IMR-90 (cell line): ENCODE results near the gene RIPK3. TPM values are rescaled to one million over a fixed set of nuclear protein-coding genes. Genes with fewer than 3 reads are reported as not detected.

ENCODE experiments used
- ATAC-seq: fragments of 200-7000 bp; cut with Tn5 transposase; 2 replicates; pipeline ENCODE4 v1.9.1; 2020; ENCODE audit warnings: low read depth, mild to moderate bottlenecking, moderate library complexity
- BruUV-seq: library from RNA; stranded (reverse); fragments of 400-500 nt; replicated peaks from 2 replicates; lab custom pipeline; 2021; lab: Mats Ljungman, UMichigan
- CTCF ChIA-PET: fragments of 300-600 bp; formaldehyde crosslinking; extraction: SDS; loops from one replicate; lab custom pipeline; 2021; ENCODE audit warnings: antibody characterized with exemption; lab: Yijun Ruan, JAX
- POLR2A ChIA-PET: fragments of 300-600 bp; sonication (Branson Sonifier 250); formaldehyde crosslinking; loops from one replicate; lab custom pipeline; 2022; ENCODE audit warnings: antibody characterized with exemption; ENCODE audit not compliant: unreplicated experiment; lab: Charles Lee
- DNase-seq: peaks from one replicate; pipeline ENCODE4 v3.0.0; 2013
- H2AFZ ChIP-seq: replicated peaks from 2 replicates; pipeline ENCODE3; 2013; ENCODE audit warnings: low read length, mild to moderate bottlenecking; ENCODE audit not compliant: poor library complexity
- H2AK5ac ChIP-seq: 2 replicates; pipeline ENCODE4 v1.6.1; 2013; ENCODE audit warnings: low read depth, low read length, inconsistent platforms
- H2AK9ac ChIP-seq: replicated peaks from 2 replicates; pipeline ENCODE3; 2013; ENCODE audit warnings: mild to moderate bottlenecking, low read depth, low read length, moderate library complexity; ENCODE audit not compliant: poor library complexity
- H2BK120ac ChIP-seq: 2 replicates; pipeline ENCODE4 v1.6.1; 2013; ENCODE audit warnings: low read depth, low read length, inconsistent platforms
- H2BK15ac ChIP-seq: 3 replicates; pipeline ENCODE4 v1.6.1; 2013; ENCODE audit warnings: low read depth, low read length, inconsistent platforms
- H2BK20ac ChIP-seq: 2 replicates; pipeline ENCODE4 v1.6.1; 2013; ENCODE audit warnings: low read depth, mild to moderate bottlenecking, inconsistent platforms, low read length, moderate library complexity
- H2BK5ac ChIP-seq: 2 replicates; pipeline ENCODE4 v1.6.1; 2013; ENCODE audit warnings: mild to moderate bottlenecking, low read depth, low read length, inconsistent platforms; ENCODE audit not compliant: poor library complexity, severe bottlenecking
- H3K14ac ChIP-seq: replicated peaks from 2 replicates; pipeline ENCODE4 v1.6.1; 2013; ENCODE audit warnings: low read depth, low read length, inconsistent platforms
- H3K18ac ChIP-seq: 2 replicates; pipeline ENCODE4 v1.6.1; 2013; ENCODE audit warnings: low read depth, low read length, control low read depth
- H3K23ac ChIP-seq: 2 replicates; pipeline ENCODE4 v1.6.1; 2013; ENCODE audit warnings: low read depth, low read length, inconsistent platforms
- H3K27ac ChIP-seq: 2 replicates; pipeline ENCODE4 v1.5.1; 2013; ENCODE audit warnings: mild to moderate bottlenecking, control low read depth, low read length; ENCODE audit not compliant: insufficient read depth
- H3K27me3 ChIP-seq: 2 replicates; pipeline ENCODE4 v1.6.1; 2013; ENCODE audit warnings: low read length; ENCODE audit not compliant: control insufficient read depth, insufficient read depth
- H3K36me3 ChIP-seq: 2 replicates; pipeline ENCODE4 v1.6.1; 2013; ENCODE audit warnings: low read length, mixed read lengths; ENCODE audit not compliant: control insufficient read depth, insufficient read depth
- H3K4ac ChIP-seq: 2 replicates; pipeline ENCODE4 v1.6.1; 2013; ENCODE audit warnings: low read depth, low read length, inconsistent platforms
- H3K4me1 ChIP-seq: 2 replicates; pipeline ENCODE4 v1.6.1; 2013; ENCODE audit warnings: low read length, mixed read lengths; ENCODE audit not compliant: control insufficient read depth, insufficient read depth
- H3K4me2 ChIP-seq: 2 replicates; pipeline ENCODE4 v1.6.1; 2013; ENCODE audit warnings: low read depth, mild to moderate bottlenecking, control low read depth, low read length, moderate library complexity
- H3K4me3 ChIP-seq: 2 replicates; pipeline ENCODE4 v1.5.1; 2013; ENCODE audit warnings: low read depth, mild to moderate bottlenecking, control low read depth, low read length, moderate library complexity; ENCODE audit not compliant: insufficient read depth
- H3K56ac ChIP-seq: 2 replicates; pipeline ENCODE4 v1.6.1; 2013; ENCODE audit warnings: low read length, inconsistent platforms; ENCODE audit not compliant: insufficient read depth; ENCODE audit errors: extremely low read depth
- H3K79me1 ChIP-seq, 2 experiments: 2 replicates each; pipeline ENCODE4 v1.6.1; 2013; ENCODE audit warnings: low read length in 2 of 2, inconsistent platforms in 1 of 2, low read depth in 1 of 2
- H3K9ac ChIP-seq: 2 replicates; pipeline ENCODE4 v1.6.1; 2013; ENCODE audit warnings: low read depth, low read length, control low read depth
- H3K9me1 ChIP-seq: 2 replicates; pipeline ENCODE4 v1.6.1; 2013; ENCODE audit warnings: low read length, inconsistent platforms; ENCODE audit not compliant: insufficient read depth
- H3K9me3 ChIP-seq: 2 replicates; pipeline ENCODE4 v1.6.1; 2013; ENCODE audit warnings: low read length; ENCODE audit not compliant: control insufficient read depth, insufficient read depth
- H4K20me1 ChIP-seq: 2 replicates; pipeline ENCODE4 v1.6.1; 2013; ENCODE audit warnings: low read length, inconsistent platforms; ENCODE audit not compliant: insufficient read depth
- H4K5ac ChIP-seq: 2 replicates; pipeline ENCODE4 v1.6.1; 2013; ENCODE audit warnings: mild to moderate bottlenecking, low read depth, low read length, control low read depth
- H4K8ac ChIP-seq, 2 experiments: 2 replicates each; pipeline ENCODE4 v1.6.1; 2013; ENCODE audit warnings: low read depth in 2 of 2, low read length in 2 of 2, control low read depth in 1 of 2, inconsistent platforms in 1 of 2
- H4K91ac ChIP-seq: 2 replicates; pipeline ENCODE4 v1.6.1; 2013; ENCODE audit warnings: low read depth, low read length, inconsistent platforms; ENCODE audit not compliant: insufficient read depth
- BHLHE40 ChIP-seq: fragments of 150-350 bp; IDR thresholded peaks from 2 replicates; pipeline ENCODE4 v1.6.1; 2016; ENCODE audit warnings: mild to moderate bottlenecking, low read depth, low read length
- CHD1 ChIP-seq: IDR thresholded peaks from 2 replicates; pipeline ENCODE4 v1.6.1; 2012; ENCODE audit warnings: low read depth, low read length, improper control_type of control experiment
- FOS ChIP-seq: fragments of 150-350 bp; IDR thresholded peaks from 2 replicates; pipeline ENCODE4 v1.6.1; 2016; ENCODE audit warnings: low read depth, low read length
- MAFK ChIP-seq: IDR thresholded peaks from 2 replicates; pipeline ENCODE4 v1.6.1; 2012; ENCODE audit warnings: low read depth, low read length, improper control_type of control experiment
- MAZ ChIP-seq: IDR thresholded peaks from 2 replicates; pipeline ENCODE4 v1.6.1; 2012; ENCODE audit warnings: low read depth, mild to moderate bottlenecking, low read length, improper control_type of control experiment, moderate library complexity, borderline replicate concordance
- MXI1 ChIP-seq: IDR thresholded peaks from 2 replicates; pipeline ENCODE4 v1.6.1; 2012; ENCODE audit warnings: low read depth, mild to moderate bottlenecking, low read length, moderate library complexity, borderline replicate concordance
- NFE2L2 ChIP-seq: fragments of 150-350 bp; IDR thresholded peaks from 2 replicates; pipeline ENCODE4 v1.6.1; 2016; ENCODE audit warnings: low read depth, mild to moderate bottlenecking, low read length
- POLR2A ChIP-seq: IDR thresholded peaks from 2 replicates; pipeline ENCODE4 v1.6.1; 2012; ENCODE audit warnings: mild to moderate bottlenecking, low read depth, low read length
- RAD21 ChIP-seq: IDR thresholded peaks from 2 replicates; pipeline ENCODE4 v1.6.1; 2012; ENCODE audit warnings: low read length, improper control_type of control experiment
- RCOR1 ChIP-seq: IDR thresholded peaks from 2 replicates; pipeline ENCODE4 v1.6.1; 2012; ENCODE audit warnings: mild to moderate bottlenecking, low read length, improper control_type of control experiment; ENCODE audit not compliant: insufficient replicate concordance
- RFX5 ChIP-seq: IDR thresholded peaks from 2 replicates; pipeline ENCODE4 v1.8.0; 2012; ENCODE audit warnings: low read depth, mild to moderate bottlenecking, low read length, moderate library complexity
- SMC3 ChIP-seq: fragments of 150-350 bp; IDR thresholded peaks from 2 replicates; pipeline ENCODE4 v1.6.1; 2016; ENCODE audit warnings: low read depth, mild to moderate bottlenecking, antibody characterized with exemption, low read length, moderate library complexity
- WGBS, 2 experiments: methylation state at CpG; one replicate each; pipeline versions ENCODE4 v1.1.5 to v1.1.7; 2013; ENCODE audit warnings: missing lambda C conversion rate in 2 of 2; ENCODE audit not compliant: insufficient read length in 1 of 2; ENCODE audit errors: extremely low coverage in 2 of 2; 5-methylcytosine and 5-hydroxymethylcytosine counted together
- dilution Hi-C: fragments of 300-500 bp; cut with HindIII; formaldehyde crosslinking; loops from one replicate; pipeline ENCODE4 v1.14.3; 2018; ENCODE audit warnings: low sequenced_read_pairs; ENCODE audit not compliant: unreplicated experiment
- in situ Hi-C: fragments of 300-500 bp; cut with MboI; formaldehyde crosslinking; loops from 3 replicates; pipeline ENCODE4 v1.14.3; 2019; ENCODE audit warnings: low sequenced_read_pairs, inconsistent platforms, mixed read lengths
- intact Hi-C: fragments of 100-400 bp; cut with micrococcal nuclease; formaldehyde crosslinking; loops from 2 replicates; pipeline ENCODE4 v1.10.0; 2022
- polyA plus RNA-seq, 3 experiments: library from polyadenylated mRNA; depleted of rRNA; stranded (reverse); fragments of >200 nt; gene quantifications; 2 replicates each; pipeline ENCODE4 v1.2.3, GENCODE V29; 2012; ENCODE audit warnings: low replicate concordance in 1 of 3
- total RNA-seq: library from RNA; depleted of rRNA; stranded (reverse); fragments of >200 nt; gene quantifications from 2 replicates; pipeline ENCODE4 v1.2.3, GENCODE V29; 2012
- TF ChIP-seq, protein P1 (sequence below): fragments of 150-350 bp; IDR thresholded peaks from 2 replicates; pipeline ENCODE4 v1.6.1; 2017; ENCODE audit warnings: mild to moderate bottlenecking, antibody characterized with exemption, low read length, low read depth
- TF ChIP-seq, protein P2 (sequence below): conservative IDR thresholded peaks from 2 replicates; pipeline ENCODE4 v1.5.1; 2012; ENCODE audit warnings: mild to moderate bottlenecking, low read depth, low read length, improper control_type of control experiment
- TF ChIP-seq, protein P3 (sequence below): fragments of 150-350 bp; IDR thresholded peaks from 2 replicates; pipeline ENCODE4 v1.6.1; 2016; ENCODE audit warnings: low read depth, mild to moderate bottlenecking, low read length, moderate library complexity, borderline replicate concordance

RIPK3 gene
- total and polyA plus RNA-seq, 2 of the 4 experiments (the other 2 are of a cell fraction), result 0.09 TPM; not detected in 1

DNA sequence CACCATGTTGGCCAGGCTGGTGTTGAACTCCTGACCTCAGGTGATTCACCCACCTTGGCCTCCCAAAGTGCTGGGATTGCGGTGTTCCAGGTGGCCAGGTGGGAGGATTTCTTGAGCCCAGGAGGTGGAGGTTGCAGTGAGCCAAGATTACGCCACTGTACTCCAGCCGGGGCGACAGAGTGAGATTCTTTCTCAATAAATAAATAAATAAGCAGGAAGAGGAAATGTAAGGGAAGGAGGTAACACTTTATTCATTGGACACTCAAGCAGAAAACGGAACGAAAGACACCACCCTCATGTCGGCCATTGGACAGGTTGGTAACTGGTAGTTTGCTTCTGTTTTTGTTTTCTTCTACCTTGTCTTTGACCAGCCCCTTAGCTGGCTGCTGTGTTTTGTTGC is 15.2 kb upstream of the RIPK3 start:
- BruUV-seq, result no TSS peak

More for the DNA sequence above, 15.2 kb upstream of the RIPK3 start:
- no peak overlapping the region for H3K14ac ChIP-seq
- H3K9me3 ChIP-seq, result no peaks in the 10 kb centered on the region
- no peak overlapping the region for H3K27ac ChIP-seq
- H2BK5ac ChIP-seq, result no peak overlapping the region
- in situ Hi-C loops, result no loop called here
- peak overlapping the region; percentile 76; the same call in 1 of the 2 replicates for H2BK20ac ChIP-seq
- H4K20me1 ChIP-seq, result no peaks in the 10 kb centered on the region
- H3K4ac ChIP-seq, result 0 out of 2 replicates have a peak overlapping the region, but pooled peaks have one; percentile 10
- DNase-seq, result no peak
- no CpG with 5 or more reads among the region's 7 CpGs for WGBS, 2 experiments
- no peak overlapping the region for H3K4me2 ChIP-seq
- H3K56ac ChIP-seq, result no peak overlapping the region
- H2BK120ac ChIP-seq, result peak overlapping the region; percentile 59; the same call in 1 of the 2 replicates
- H4K91ac ChIP-seq, result peak overlapping the region; percentile 55; the same call in 1 of the 2 replicates
- H3K9ac ChIP-seq, result no peak overlapping the region
- CTCF ChIA-PET, result no interaction called here
- POLR2A ChIA-PET, result no interaction called here
- no peak overlapping the region for H3K18ac ChIP-seq
- H4K8ac ChIP-seq, result no peak overlapping the region
- no peaks in the 10 kb centered on the region for H3K79me1 ChIP-seq
- peaks cover 4% of the 10 kb centered on the region for H3K27me3 ChIP-seq
- H4K5ac ChIP-seq, result no peak overlapping the region
- H3K36me3 ChIP-seq, result no peaks in the 10 kb centered on the region
- H2AK9ac ChIP-seq, result no peak overlapping the region
- no peak for ATAC-seq
- H3K9me1 ChIP-seq, result peaks cover 3% of the 10 kb centered on the region; the same call in 1 of the 2 replicates
- H2AFZ ChIP-seq, result peak overlapping the region; percentile 14
- no peak overlapping the region for H3K23ac ChIP-seq
- peak overlapping the region; percentile 78 for H2AK5ac ChIP-seq
- intact Hi-C loops, result no loop called here
- TF ChIP-seq, protein P1, sequence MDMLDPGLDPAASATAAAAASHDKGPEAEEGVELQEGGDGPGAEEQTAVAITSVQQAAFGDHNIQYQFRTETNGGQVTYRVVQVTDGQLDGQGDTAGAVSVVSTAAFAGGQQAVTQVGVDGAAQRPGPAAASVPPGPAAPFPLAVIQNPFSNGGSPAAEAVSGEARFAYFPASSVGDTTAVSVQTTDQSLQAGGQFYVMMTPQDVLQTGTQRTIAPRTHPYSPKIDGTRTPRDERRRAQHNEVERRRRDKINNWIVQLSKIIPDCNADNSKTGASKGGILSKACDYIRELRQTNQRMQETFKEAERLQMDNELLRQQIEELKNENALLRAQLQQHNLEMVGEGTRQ, result no peak
- TF ChIP-seq RAD21, result no peak
- TF ChIP-seq, protein P2, sequence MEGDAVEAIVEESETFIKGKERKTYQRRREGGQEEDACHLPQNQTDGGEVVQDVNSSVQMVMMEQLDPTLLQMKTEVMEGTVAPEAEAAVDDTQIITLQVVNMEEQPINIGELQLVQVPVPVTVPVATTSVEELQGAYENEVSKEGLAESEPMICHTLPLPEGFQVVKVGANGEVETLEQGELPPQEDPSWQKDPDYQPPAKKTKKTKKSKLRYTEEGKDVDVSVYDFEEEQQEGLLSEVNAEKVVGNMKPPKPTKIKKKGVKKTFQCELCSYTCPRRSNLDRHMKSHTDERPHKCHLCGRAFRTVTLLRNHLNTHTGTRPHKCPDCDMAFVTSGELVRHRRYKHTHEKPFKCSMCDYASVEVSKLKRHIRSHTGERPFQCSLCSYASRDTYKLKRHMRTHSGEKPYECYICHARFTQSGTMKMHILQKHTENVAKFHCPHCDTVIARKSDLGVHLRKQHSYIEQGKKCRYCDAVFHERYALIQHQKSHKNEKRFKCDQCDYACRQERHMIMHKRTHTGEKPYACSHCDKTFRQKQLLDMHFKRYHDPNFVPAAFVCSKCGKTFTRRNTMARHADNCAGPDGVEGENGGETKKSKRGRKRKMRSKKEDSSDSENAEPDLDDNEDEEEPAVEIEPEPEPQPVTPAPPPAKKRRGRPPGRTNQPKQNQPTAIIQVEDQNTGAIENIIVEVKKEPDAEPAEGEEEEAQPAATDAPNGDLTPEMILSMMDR, result no peak
- no peak for TF ChIP-seq MAFK
- no peak for TF ChIP-seq RCOR1
- no peak for TF ChIP-seq POLR2A
- TF ChIP-seq BHLHE40, result no peak
- TF ChIP-seq FOS, result no peak
- TF ChIP-seq MXI1, result no peak
- no peak for TF ChIP-seq NFE2L2
- TF ChIP-seq, protein P3, sequence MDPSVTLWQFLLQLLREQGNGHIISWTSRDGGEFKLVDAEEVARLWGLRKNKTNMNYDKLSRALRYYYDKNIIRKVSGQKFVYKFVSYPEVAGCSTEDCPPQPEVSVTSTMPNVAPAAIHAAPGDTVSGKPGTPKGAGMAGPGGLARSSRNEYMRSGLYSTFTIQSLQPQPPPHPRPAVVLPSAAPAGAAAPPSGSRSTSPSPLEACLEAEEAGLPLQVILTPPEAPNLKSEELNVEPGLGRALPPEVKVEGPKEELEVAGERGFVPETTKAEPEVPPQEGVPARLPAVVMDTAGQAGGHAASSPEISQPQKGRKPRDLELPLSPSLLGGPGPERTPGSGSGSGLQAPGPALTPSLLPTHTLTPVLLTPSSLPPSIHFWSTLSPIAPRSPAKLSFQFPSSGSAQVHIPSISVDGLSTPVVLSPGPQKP, result no peak
- no peak for TF ChIP-seq RFX5
- TF ChIP-seq CHD1, result no peak
- no peak for TF ChIP-seq SMC3
- TF ChIP-seq MAZ, result no peak
- no peak overlapping the region; the same call in 2 of the 3 replicates for H2BK15ac ChIP-seq
- H3K4me1 ChIP-seq, result peaks cover 9% of the 10 kb centered on the region
- dilution Hi-C loops, result no loop called here
- H3K4me3 ChIP-seq, result no peak overlapping the region
